Inferior parietal cortex (tissue), 1 donor: ENCODE data around the gene GRIK2.
A peak's percentile ranks its signal among the peaks of the same experiment; 100 is the strongest.

ENCODE experiments used
- DNase-seq: peaks from one replicate; pipeline ENCODE4 v3.0.0-alpha.2; 2016; ENCODE audit errors: extremely low spot score

Gene GRIK2

DNA sequence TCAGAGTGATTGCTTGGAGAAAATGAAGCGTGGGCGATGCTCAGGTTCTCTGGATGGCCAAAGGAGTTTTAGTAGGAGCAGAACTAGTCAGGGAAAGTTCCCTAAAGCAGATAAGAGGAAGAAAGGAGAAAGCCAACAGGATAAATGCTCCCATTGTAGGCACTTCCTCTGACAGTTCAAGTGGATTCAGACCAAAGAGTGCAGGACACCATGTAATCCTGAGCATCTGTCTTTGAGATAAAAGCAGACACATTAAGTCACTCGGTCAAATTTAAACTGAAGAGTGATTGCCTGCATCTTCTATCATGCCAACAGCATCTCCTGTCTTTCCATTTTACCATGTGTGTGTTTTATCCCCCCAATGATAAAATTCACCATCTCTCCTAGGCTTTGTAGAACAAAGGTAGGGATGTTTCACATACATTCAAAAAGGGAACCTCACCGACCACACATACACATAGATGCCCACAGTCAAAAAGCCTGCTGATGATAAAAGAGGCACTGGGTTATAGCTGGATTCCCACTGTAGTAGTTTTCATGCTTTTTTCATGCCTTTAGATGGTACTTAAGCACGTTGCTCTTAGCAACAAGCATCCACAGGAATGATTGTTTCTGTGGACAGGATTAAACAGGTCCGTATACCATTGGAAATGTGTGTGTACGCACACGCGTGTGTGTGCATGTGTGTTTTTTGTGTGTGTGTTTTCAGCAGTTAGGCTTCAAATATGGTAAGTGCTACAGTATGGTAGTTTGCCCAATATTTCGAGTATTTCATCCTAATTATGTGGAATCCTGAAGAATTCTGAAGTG, 7.0 kb downstream of the GRIK2 start:
- peak; percentile 47 for DNase-seq

DNA sequence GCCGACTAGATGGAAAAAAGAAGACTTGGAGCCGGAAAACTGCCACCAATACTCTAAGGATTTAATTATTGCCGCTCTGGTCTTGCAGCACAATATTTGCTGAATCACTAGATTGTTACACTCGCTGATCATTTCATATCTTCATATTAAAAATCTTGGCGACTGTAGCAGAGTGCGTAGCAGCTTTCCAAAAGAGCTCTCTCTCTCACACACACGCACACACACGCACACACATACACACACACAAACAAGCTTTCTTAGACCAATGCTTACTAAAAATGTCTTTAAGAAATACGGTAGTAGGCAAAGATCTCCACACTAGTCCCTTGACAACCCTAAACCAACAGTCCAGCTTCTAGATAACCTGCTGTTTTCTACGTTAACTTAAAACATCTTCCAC, 7.7 kb downstream of the GRIK2 start:
- no peak for DNase-seq

DNA sequence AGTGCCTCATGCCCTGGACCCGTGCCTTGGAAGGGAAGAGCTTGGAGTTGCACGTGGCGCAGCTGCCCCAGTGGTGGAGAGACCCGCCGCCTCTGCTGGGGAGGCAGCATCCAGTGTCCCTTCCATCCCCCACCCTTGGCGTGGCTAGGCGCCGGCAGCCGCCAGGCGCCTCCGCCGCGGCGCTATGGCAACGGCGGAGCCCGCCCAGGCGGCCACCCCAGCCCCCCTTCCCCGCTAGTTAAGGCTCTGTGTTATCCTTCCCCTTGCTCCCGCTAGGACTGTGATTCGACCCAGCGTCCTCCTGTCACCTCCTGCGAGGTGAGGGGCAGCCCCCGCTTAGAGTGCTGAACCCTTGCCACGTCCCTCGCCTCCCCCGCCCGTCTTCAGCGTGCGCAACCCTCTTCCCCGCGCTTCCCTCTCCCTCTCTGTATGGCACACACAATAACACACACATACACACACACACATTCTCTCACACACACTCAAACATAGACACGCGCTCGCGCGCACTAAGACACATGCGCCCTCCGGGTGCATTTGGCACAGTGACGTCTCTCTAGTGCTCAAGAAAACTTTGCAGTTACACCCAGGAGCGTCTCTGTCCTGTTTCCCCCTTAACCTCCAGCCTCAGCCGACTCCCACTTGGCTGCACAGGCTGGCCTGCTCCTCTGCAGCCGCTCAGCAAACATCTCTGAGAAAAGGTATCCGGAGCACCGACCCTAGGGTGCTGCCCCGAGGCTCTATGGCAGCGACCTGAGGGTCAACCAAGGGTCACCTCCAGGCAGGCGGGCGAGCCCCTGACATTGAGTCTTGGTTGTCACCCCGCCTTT, 8.5 kb downstream of the GRIK2 start:
- no peak for DNase-seq

DNA sequence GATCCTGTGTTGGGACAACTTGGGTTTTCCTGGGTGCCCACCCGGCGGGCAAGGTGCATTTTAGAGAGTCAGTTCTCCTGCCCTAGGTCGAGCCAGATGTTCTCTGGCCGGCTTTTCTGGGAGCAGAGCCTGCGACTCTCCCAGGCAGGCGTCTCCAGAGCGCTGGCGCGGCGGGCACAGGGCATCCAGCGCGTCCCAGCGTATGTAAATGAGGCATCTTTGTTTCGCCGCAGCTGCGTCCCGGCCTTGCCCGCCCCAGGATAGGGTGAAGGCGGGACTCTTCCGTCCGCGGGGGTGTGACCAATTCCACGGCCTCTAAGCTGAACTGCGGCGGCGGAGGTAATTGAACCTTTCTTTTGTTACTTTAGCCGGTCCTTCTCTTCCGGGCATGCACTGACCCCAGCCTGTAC, 9.1 kb downstream of the GRIK2 start:
- DNase-seq: no peak

DNA sequence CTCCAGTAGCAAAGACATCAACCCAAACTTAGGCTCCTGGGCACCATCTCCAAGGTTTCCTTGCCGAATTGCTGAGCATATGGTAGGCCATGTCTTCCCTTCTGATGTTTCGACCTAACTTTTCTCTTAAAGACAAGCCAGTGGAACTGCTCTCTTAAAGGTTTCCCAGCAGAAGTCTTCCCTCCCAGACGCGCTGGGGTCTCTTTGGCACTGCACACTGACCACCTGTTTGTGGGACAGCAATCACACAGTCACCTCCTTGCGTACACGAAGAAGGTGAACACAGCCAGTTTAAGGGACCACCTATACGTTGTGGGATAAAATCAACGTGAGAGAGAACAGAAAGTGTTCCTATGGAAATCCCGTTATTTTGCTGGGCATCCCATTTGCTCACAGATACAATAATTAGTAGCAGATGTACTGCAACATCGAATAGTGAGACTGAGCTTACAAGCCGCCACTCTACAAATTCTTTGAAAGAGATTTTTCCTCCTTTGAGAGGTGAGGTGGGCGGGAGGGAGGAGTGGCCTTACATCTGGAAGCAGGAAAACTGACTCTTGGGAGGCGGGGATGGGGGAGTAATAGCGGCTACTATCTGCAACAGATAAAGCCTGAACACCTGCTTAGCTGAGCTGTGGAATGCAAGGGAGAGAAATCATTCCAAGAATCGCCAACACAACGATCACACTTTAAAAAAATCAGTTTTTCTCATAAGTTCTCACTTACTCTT, 9.9 kb downstream of the GRIK2 start:
- no peak for DNase-seq

DNA sequence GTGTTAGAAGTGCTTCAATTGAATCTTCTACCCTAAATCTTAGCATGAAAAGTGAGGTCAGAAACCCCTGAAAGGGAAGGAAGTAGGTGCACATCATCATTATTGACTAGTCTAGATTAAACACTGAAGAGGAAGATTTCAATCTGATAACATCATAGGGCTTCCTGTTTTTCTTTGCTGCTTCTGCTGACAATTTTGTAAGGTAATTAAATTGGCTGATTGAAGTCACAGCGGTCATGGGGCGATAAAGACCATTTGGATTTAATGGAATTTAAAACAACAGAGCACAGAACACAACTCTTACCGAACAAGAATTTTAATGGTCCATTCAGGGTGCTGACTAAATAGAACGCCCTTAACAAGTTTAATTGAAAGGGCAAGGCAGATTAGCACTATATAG, 11.3 kb downstream of the GRIK2 start:
- DNase-seq: no peak

DNA sequence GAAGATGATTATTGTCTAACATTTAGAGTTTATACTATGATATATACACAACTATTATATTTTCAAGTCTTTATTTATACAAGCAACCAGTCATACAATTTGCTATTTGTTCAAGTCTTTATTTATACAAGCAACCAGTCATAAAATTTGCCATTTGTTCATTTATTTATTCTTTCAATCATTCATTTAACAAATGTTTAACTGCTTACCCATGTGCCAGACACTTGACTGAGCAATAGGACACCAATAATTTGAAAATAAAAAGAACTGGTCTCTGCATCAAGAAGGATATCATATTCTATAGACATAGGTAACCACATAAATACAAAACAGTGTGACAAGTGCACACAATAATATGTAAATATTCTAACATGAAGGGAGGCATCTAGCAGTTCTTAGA, 20.3 kb downstream of the GRIK2 start:
- no peak for DNase-seq

DNA sequence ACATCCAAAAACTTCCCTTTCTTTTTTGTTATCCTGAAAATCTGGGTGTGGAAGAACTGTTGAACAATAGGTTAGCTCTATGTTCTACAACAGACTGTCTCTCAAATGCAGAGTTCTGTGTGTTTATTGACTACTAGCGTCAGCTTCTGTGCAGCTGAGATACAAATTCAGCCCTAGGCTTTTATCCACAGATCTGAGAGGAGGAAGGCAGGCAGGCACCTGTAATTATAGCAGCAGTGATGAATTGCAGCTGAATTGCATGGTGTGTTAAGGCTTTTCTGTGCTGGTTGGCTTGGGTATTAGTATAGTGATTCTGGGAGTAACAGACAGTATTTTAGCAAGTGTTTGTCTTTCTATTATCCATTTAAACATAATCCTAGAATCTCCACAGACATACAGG, 24.4 kb downstream of the GRIK2 start:
- DNase-seq: no peak

DNA sequence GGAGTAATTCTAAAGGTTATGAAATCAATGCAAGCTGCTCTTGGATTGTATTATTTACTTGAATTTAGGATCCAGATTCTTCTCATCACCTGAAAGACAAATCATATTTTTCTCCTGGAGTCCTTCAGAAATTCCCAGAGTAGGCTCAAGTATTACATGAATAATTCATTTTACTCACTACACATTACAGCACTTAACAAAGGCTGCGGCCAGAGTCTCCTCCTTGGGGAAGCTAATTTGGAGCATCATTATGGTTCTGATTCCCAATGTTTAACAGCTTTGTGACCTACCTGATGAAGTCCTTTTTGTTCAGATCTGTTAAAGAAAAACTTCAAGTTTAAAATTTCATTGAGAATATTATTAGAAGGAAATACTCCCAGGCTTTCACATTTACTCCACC, 28.7 kb downstream of the GRIK2 start:
- no peak for DNase-seq

DNA sequence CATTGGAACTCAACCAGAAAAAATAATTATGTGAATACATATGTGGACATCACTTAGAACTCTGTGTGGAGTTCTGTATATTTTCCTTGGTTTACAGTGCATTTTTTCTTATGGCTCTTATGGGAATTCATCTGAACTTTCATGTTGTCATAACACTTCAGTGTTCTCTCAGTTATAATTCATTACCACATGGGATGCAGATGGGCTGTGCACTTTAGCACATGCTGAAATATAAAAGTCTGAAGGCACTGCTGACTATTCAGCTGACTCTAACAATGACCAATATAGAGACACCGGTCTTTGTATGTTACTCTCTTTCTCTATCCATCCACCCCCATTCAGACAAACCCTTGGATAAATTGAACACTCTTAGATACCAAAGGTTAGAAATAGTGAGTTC, 29.3 kb downstream of the GRIK2 start:
- no peak for DNase-seq

DNA sequence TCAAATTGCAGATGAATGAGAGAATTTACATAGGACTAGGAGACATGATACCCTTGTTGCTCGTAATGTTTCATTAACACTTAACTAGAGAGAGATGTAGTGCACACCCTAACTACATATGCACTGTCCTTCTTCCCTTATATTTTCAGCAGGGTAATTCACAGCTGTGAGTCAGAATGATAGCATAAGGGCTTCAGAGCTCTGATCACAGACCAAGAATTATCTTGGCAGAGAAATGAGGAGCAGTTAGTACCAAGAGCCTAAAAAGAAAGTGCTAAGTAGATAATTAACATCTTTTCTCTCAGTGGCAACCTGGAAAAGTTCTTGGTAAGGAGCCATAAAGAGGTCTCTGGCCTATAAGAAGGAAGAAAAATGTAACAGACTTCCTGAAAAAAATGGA, 35.8 kb downstream of the GRIK2 start:
- DNase-seq: peak; percentile 70

DNA sequence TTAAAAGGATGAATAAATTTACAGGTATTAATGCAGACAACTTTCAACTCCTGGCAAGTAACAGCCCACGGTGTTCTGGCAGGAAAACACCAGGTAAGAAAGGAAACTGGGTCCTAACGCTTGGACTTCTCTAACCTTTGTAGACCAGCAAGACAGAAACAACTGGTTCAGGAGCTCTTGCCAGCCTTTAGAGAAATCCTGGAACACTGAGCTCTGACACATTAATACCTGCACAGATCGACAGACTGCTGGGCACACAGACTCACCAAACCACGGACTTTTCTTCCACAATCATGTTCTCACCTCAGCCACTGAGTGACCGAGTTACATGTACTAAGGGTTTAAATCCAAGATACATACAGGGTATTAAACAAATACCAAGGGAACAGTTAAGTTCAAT, 36.3 kb downstream of the GRIK2 start:
- DNase-seq: no peak

DNA sequence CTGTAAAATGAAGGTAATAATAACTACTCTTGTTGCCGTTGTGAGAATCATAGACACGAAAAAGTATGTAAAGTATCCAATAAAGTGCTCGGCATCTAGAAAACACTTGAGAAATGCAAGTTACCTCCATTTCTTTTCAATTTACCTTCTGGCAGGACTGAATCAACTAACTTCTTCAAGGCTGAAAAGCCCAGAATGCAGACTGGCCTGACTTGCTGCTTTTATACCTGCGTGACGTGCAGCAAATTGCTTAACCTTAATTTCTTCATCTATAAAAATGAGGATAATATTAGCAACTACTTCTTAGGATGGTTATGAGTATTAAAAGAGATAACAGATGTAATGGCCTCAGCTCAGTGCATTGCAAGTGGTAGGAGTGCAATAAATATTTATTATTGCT, 39.6 kb downstream of the GRIK2 start:
- DNase-seq: no peak

DNA sequence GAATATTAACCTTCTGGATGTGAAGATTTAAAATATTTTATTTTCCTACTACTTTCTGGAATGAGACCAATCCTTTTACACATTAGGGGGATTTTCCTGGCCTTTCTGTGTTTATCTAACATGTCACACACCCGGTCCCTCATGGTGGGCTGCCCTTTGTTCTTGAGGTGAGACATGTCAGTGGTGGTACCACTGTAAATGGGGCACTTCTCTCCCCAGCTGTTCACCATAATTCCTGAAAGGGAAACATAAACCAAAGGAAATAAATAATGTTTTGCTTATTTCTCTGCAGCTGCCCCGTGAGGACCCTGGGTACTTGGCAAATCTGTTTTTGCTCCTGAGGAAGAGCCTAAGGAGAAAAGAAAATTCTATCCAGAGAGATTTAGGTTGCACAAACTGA, 41.1 kb downstream of the GRIK2 start:
- no peak for DNase-seq

DNA sequence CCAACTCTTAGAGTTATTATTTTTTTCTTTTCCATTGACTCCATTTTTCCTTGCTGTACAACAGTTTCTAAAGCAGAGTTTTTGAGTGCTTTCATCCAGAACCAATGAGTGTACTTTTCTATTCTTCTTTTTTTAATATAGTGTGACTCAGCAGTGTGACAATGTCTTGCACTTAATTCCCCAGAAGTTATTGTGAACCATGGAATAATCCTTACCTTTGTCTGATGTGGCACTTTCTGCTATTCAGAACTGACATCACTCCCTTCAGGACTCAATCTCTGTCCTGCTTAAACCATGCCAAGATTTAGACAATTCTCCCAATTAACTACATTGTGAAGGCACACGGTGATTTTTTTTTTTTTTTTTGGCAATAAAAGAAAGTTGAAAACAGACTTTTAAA, 41.5 kb downstream of the GRIK2 start:
- no peak for DNase-seq

DNA sequence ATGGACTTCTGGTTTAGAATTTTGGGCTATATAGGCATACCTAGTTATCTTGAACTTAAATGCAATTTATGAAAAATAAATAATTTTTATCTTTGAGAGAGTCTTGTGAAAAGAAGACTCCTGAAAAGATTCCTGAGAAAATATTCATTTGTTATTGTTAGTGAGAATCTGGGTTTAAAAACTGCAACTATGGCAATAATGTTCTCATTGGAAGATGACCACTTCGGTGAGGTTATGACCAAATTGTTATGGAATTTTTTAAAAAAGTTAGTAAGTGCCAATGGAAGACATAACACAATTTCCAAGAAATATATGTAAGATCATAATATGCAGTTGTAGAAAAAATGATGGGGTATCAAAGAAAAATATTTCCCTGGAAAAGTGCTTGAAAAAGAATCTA, 46.3 kb downstream of the GRIK2 start:
- DNase-seq: no peak

DNA sequence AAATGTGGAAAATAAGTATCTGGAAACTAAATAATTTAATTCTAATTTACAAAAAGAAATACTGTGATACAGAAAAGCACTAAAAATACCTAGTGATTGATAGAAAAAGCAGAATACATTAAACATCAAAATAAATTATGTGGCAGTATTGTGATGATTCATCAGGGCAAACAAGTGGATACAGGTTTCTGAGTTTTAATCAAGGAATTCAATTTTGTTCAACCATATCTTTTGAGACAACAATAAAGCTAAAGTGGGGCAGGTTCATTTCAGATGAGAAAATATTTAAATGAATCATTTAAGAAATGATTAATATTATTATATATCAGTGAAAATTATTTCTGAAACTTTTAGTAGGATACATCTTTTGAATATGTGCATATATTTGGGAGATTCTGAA, 49.8 kb downstream of the GRIK2 start:
- no peak for DNase-seq

DNA sequence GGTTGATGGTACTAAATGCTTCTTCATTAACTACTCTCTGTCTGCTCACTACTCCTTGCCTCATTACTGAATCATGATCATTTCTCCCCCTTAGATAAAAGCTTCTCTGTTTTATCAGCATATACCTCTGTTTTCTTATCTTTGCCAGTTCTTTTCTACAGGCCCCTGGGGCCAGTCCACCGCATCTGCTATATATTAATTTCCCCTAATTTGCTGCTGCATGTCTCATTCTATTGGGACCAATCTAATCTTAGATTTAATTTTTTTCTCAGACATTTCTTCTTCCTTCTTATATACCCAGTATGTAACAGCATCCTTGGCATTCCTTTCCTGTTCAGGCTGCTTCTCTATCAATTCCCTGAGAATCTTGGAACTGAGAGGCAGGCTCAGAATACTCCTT, 51.2 kb downstream of the GRIK2 start:
- no peak for DNase-seq

DNA sequence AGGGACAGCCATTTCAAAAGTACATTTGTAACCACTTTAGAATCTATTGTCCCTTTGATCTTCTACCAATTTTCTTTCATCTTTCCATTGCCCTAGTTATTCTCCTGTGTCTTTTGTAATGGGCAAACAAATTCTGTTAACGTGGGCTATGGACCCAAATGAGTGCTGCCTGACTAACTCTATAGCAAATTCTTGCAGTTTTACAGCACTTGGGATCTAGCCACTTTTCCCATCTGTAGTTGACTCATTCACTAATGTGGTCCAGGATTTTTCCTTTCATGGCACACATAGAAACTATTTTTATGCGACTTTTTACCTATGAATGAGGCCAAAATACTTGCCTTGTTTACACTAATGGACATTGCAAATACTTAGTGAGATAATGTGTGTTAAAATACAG, 52.0 kb downstream of the GRIK2 start:
- no peak for DNase-seq

DNA sequence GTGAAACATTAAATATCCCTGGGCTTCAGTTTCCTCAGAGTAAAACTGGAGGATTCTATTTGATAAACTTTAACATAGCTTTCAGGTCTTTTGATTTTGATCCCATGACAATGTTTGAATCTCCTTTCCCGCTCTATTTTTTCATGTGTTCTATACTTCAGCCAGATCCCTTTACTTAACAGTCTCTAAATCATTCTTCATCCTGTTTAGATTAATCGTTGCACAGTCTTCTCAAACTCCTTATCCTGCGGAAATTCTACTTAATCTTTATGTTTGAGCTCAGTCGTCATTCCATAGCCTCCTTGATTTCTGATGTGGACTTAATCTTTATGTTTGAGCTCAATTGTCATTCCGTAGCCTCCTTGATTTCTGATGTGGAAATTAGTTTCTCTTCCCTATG, 57.4 kb downstream of the GRIK2 start:
- DNase-seq: no peak

DNA sequence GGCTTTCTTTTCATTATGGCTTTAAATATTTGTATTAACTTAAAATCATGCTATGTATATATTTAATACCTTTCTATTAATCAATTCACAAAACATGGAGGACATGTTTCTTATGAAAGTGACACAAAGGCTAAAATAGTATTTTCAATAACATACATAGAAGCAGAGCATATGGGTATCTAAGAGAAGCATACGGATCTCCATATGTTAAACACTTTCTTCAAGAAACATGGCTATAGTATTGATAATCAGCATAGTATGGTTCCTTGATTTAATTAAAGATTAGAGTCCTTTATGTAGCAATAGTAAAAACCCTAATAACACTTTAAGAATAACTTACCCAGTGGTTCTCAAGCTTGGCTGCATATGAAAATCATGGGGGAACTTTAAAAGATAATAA, 58.5 kb downstream of the GRIK2 start:
- no peak for DNase-seq

DNA sequence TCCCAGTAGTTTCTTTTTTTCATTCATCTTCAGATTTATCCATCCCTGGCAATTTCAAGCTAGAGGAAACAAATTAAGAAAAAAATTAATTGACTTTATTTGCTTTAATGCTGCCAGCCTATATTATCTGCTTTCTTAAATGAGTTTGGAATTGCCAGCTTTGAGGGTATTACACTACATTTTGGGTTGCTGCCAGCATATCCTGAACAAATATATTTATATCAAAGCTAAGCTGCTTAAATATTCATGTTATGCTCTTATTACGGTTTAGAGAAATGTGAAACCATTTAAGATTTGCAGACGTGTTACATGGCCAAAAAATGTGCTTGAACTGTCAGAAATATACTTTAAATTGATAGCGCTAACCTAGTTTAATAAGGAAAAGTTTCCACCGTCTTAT, 59.7 kb downstream of the GRIK2 start:
- DNase-seq: no peak
